ENCODE measurements around the gene RORB.

RORB gene

DNA sequence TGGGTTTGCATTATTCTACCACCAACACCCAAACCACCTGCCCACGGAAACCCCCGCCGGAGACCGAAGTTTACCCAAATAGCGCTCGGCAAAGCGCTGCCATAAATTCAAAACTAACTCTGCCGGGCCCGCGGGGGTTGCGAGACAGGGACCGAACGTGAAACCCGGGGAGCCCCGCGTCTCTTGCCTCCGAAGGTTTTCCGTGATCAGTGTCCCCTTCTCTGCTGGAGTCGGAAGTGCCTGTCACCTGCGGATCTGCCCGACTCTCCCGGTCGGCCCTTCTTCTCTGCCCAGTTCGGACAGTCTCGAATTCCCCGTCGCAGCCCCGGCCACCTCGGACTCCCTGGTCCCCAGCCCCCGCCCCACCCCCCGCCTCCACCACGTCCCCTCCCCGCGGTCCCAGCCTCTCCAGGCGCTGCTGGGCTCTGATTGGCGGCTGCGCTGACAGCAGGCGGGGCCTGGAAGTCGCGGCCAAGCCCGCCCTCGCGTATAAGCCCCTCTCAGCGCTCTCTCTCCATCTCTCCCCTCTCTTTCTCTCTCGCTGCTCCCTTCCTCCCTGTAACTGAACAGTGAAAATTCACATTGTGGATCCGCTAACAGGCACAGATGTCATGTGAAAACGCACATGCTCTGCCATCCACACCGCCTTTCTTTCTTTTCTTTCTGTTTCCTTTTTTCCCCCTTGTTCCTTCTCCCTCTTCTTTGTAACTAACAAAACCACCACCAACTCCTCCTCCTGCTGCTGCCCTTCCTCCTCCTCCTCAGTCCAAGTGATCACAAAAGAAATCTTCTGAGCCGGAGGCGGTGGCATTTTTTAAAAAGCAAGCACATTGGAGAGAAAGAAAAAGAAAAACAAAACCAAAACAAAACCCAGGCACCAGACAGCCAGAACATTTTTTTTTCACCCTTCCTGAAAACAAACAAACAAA, at the start of gene RORB:
Gene RORB (plus strand): TSS at position 517 of the 929 bp plus-strand sequence. CDS start 642 bp downstream, outside the sequence.
- peak; percentile 65 for DNase-seq

DNA sequence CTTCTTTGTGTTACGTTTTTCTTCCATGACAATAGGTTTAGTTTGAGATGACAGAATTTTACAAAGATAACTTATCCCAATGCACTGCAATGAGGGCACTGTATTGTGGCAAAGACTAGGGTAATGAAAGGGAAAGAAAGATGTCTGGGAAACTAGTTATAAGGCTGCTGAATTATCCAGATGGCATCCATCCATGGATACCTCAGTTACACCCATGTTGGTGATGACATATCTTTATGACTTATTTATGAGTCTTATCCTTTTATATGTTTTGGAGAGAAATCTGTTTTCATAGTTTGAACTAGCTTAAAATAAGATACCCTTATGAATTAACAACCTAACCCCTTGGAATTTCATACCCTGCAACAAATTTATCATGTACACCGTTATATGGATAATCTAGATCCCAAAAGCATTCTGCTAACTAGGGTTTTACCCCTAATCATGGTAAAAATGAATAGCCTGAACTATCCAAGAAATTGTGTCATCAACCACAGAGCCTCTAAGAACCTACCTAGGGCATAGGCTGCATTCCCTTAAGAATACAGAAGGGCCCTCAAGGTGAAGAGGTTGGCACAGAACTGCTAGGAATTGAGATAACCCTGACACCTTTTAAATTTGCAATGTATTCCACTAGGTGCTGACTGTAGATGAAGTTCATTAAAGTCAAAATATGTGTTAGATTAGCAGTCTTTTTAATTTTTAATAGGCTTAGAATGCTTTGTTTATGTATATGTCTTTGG, 49.5 kb upstream of the RORB start:
- no peak for DNase-seq

DNA sequence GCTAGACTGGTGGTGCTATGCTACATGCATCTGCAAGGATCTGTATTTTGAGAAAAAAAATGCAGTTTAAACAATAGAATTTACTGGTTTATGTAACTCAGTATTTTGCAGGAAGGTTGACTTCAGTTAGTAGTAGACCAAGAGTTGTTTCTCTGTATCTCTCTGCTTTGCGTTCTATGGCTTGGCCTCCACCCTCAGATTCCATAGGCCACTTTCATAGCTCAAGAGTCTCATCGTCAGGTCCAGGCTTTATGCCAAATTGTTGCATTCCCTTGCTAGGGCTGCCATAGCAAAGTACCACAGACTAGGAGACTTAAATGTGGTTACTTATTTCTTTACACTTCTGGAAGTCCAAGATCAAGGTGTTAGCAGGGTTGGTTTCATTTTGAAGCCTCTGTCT, 48.1 kb upstream of the RORB start:
- DNase-seq, result no peak

DNA sequence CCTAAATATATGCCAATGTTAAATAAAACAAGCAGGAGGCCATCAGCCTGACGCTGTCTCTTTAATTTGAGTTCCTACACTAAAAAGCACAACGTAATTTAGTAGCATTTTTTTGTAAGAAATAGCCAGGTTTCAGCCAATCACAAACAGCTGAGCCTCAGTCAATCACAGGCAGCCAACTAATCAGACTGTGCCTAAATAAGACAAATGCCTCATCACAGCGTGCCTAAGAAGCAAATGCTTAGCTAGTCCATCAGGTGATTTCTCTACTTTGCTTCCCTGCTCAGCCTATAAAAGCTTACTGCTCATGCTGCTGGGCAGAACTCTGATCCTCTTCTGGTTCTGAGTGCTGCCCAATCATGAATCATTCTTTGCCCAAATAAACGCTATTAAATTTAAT, 38.3 kb upstream of the RORB start:
- DNase-seq, result no peak

DNA sequence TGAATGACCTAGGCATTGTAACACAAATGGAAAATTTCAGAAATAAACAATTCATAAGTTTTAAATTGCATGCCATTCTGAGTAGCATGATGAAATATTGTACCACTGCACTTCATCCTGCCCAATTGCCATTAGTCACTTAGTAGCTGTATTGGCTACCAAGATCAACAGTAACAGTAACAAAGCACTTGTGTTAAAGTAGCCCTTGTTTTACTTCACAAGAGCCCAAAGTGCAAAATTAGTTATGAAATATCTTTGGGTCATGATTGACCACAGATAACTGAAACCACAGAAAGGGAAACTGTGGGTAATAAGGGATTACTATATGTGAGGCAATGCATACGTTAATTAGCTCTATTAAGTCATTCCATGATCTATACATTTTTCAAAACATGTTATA, 33.3 kb upstream of the RORB start:
- no peak for DNase-seq

DNA sequence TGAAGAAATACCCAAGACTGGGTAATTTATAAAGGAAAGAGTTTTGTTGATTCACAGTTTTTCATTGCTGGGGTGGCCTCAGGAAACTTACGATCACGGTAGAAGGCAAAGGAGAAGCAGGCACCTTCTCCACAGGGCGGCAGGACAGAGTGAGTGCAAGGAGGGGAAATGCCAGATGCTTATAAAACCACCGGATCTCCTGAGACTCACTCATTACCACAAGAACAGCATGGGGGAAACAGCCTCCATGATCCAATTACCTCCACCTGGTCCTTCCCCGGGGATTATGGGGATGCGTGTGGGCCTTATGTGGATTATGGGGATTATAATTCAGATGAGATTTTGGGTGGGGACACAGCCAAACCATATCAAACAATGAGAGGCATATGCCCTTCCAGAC, 18.5 kb upstream of the RORB start:
- no peak for DNase-seq

DNA sequence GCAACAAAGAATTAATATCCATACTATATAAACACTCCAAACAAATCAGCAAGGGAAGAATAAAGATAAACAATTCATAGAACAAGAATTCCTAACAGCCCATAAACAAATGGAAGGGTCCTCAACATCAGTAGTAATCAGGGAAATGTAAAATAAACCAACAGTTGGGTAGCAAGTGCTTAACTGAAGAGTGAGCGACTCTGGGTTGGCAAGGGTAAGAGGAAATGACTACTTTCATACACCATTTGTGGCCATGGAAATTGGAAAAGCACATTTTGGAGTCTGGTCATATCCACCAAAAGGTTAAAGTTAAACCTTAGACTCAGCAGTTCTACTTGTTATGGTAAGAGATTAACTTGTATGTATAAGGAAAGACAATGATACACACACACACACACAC, 17.4 kb upstream of the RORB start:
- no peak for DNase-seq

DNA sequence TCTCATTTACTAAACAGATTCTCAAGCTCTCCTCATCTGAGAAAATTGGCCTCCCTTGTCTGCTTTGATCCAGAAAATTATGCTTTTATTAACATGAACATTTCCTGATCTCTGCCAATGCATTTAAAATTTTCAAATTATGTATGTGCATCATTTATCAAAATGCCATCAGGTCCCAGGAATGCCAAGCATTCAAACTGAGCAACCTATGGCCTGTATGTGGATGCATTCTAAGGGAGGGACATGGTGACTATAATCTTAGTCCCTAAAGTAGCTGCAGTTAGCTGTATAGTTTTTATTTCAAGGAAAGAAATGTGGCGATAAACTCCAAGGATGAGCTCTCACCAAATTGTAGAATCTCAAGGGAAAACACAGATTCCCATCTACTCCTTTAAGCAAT, 9.7 kb upstream of the RORB start:
- DNase-seq, result no peak

DNA sequence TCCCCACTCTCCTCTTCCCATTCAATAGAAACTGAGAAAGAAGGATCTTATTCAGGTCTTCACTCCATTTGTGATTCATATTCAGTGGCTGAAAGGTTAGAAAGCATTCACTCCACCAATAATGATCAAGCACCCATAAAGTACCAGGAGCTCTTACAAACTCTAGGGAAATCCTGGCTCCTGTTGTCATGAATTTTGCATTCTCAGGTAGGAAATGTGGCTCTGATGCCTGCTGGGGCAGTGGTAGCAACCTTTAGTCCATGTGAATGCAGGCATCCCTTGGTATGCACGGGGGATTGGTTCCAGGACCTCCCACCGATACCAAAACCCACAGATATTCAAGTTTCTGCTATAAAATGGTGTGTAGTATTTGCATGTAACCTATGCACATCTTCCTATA, 3.6 kb upstream of the RORB start:
- no peak for DNase-seq

DNA sequence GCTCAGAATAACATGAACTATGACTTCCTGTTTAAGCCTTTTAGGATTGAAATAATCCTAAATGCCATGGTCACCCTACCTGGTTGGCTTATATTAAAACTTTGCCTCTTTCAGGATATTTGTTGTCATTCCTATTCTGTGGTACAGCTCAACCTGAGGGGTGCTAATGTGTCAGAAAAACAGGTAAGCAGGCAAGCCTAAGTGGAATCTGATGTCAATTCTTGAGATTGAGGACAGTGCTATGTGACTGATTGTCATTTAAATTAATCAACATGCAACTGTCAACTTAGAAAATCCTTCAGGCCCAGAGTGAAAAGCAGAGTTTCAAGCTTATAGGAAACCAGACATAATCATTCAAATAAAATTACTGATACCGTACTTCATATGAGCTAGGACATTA, 2.6 kb upstream of the RORB start:
- DNase-seq, result no peak

DNA sequence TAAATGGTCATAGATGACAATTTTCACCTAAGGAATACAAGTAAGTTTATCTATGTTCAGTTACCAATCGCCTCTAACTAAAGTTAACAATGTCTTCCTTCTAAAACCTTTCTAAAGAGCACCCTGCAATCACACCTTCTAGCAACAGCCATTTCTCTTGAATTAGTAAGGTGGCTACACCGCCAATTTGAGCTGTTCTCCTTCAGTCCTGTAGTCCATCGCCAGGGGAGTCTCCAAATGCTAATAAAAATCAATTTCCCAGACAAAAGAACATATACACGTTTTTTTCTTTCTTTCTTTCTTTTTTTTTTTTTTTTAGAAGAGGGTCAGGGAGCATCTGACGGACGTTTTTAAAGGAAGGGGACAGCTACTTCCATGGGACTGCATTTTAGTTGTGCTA, 729 bp upstream of the RORB start:
- DNase-seq, result no peak

DNA sequence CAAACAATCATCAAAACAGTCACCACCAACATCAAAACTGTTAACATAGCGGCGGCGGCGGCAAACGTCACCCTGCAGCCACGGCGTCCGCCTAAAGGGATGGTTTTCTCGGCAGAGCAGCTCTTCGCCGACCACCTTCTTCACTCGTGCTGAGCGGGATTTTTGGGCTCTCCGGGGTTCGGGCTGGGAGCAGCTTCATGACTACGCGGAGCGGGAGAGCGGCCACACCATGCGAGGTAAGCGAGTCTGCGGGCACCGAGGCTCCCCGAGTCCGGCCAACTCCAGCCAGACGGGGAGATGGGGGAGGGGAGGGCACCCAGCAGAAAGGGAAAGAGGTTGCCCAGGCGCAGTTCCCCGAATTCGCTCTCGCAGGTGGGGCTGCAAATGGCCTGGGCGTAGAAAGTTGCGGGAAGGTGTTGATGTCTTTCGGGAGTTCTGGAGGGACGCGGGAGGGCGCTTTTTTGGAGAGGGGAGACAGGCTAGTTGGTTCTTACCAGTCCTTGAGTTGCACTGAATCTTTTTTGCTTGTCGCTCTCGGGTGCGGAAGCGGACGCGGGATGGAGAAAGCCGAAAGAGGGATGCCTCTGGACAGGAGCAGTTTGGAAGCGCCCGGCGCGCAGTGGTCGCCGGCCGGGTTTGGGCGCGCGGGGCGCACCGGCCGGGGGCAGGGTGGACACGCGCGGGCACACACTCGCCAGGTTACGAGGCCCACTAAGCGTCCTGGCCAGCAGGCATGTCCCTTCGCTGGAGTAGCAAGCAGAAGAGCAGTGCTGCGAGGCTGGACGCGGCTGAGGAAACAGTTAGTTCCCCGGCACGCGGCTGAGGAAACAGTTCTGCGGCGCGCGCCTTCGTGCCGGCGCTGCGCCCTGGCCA, 849 bp downstream of the RORB start:
- DNase-seq, result peak; percentile 59

DNA sequence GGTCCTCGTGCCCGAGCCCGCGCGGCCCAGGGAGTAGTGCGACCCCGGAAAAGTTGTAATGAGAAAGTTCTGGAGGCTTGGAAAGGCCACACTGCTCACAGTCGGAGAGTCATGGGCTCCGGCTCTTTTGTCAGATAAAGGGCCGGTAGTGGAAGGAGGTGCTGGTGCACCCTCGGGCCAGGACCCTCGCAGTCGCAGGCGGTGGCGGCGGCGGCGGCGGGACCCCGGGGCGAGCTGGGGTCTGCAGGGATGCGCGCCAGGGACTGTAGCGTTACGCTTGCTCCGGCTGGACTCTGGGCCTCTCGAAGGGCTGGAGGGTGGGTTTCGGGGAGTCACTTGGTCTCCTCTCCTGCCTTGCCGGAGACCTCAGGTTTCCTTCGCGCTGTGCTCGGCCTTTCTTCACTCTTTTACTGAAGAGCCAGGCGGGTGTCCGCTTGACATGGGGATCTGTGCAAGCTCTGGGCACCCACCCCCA, 1.5 kb downstream of the RORB start:
- DNase-seq, result peak; percentile 56

DNA sequence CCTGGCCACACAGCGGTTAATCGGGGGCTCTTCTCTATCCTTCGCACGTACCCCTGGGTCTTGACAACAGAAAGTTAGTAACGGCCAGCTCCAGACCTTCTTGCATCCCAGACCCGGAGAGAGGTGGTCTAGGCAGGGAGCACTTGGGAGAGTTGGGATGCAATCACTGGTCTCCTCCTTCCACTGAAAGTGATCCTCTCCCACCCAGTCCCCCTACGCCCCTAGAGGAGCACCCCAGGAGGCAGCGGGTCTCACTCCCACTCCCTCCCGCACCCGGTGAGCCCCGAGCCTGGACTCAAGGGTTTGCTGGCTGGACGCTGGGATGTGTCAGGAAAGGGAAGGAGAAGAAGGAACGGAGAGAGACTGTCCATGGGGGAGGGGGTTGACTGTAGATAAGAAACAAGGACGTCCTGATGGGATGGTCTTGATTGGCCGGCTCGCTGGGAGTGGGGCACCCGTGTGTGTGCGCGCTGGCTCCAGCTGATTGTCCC, 2.0 kb downstream of the RORB start:
- no peak for DNase-seq

DNA sequence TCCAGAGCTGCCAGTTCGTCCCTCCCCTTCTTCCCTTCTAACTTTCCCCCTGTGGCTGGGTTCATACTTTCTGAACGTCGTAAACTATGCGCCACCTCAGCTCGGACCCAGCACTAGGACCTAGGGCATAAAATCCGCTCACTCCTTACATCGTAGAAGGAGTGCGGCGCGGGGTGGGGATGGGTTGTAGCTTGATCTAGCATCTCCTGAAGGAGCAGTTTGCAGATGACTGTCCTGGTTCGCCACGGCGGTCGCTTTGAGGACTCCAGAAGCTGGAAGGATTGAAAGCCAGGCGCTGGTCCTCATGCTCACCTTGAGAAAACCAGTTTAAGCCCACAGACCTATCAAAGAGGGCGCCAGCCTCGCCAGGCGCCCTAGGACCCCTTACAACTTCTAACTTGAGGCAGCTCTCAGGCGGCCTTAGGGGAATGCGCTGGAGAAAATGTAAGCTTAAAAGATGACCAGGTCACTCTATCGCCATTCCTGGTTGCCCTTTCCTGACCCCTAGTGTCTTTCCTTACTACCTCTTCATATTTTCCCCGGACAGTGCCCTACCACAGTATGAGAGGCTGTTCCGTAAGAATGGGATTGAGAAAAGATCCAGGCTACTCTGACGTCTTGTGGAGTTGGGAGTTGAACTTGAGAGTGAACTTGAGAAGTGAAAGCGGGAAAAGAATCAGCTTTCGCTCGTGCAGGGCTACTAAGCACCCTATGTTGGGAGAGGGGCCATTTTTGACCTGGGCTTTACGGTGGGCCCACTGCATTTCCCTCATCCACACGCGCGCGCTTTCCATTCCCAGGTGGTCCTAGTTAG, 2.8 kb downstream of the RORB start:
- no peak for DNase-seq

DNA sequence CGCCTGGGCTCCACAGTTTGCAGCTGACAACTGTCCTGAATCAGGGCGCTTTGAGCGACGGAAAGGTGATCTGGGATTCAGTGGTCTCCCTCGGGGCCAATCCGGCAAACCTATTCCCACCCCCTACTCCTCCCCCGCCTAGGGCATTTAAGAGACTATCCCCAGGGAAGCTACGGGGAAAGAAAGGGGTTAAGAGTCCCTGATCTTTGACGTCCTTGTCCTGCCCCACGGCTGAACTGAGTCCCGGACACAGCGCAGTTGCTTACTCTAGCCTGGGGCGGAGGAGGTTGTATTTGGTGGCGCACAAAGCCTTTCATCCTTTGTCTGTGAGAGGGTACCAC, 3.4 kb downstream of the RORB start:
- DNase-seq, result no peak

DNA sequence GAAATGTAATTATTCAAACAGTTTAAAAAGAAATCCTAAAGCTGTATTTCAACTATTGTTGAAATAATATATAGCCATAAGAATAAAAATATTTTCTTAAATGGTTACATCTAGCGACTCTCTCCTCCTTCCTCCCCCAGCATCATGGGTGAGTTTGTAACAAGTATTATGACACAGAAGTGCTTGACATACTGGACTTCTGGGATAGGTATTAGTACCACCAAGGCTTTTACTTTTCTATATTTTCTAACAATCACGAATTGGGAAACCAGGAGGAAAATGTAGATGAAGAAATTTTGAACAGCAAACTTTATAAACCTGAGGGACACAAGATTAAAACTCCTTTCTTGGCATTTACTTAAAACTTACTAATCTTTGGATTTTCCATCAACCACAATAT, 4.4 kb downstream of the RORB start:
- DNase-seq, result no peak

DNA sequence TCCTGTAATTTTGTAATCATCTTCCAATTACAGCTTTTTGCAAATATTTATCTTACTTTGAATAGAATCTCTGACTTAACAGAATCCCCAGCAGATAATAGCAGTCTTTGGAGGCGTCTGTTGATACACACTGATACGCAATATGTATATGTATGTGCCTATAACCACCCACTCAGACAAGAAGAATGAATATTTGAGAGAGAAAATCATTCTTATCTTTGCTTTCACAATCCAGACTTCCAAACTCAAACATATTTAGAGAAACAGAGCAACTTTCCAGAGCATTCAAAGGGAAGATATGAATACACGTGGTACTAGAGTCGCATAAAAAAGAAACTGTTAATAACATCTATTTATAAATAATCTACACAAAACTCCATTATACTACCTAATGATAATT, 6.1 kb downstream of the RORB start:
- no peak for DNase-seq

DNA sequence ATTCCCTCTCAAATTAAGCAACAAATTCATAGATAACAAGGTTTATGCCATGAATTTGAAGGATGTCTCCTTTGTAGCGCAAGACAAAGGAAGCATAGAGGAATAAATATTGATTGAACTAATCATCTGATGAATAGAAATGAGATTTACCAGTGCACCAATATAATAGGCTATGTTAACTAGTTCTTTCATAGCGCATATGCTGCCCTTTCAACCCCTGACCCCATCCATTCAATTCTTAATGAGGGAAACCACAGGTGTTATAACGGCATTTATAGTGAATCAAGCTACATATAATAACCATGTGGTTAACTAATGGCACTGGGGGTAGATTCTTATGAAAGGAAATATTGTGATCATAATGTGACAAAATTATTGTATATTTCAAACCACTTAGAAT, 6.5 kb downstream of the RORB start:
- DNase-seq, result no peak

DNA sequence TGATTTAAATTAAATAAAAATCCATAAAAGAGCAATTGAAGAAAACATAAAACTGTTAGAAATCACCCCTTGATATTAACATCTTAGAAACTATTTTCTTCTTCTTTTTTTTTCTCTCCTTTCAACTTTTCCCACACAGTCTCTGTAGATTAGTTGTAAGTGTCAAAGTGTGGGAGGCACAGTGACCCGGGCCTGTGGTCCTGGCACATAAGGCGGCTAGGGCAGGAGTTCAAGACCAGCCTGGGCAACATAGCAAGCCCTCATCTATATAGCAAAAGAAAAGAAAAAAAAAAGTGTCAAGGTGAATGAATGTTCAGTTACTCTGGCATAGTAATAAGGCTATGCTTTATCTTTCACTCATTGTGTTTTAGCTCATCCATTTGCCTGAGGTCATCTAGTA, 14.2 kb downstream of the RORB start:
- DNase-seq, result no peak

DNA sequence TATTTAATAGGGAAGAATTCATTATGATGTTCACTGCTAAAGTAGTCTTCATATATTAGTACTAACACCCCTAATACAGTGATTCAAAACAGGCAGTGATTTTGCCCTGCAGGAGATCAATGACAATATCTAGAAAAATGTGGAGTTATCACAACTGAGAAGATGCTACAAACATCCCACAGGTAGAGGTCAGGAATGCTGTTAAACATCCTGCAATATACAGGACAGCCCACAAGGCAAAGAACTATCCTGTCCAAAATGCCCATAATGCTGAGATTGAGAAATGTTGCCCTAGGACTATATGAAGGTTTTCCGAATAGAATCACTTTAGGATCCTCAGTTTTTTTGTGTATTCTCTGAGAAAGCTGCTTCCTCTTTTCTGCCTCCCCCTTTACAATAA, 15.3 kb downstream of the RORB start:
- no peak for DNase-seq

DNA sequence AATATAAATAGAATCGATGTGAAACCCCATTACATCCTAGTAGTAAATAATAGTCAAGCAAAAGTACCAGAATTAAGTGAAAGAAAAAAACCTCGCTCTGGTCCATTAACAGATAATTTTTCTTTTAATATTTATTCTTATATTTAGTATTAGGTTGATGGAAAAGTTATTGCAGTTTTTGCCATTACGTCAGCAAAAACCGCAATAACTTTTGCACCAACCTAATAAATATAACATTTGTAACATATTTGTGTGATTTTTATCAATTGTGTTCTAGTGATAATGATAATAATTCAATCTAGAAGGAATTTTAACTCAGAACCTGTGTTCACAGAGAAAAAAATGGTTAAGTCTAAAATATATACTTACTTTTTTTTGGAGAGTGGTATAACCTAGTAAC, 16.1 kb downstream of the RORB start:
- DNase-seq, result no peak
